ENCODE results near the gene GDPD3. TPM values are rescaled to one million over a fixed set of nuclear protein-coding genes. Genes with fewer than 3 reads are reported as not detected.

The GDPD3 gene
- total and polyA plus RNA-seq, 9 of the 15 experiments (the other 6 are each of a cell fraction or from before 2014, with no cell fraction given), result 0.47 to 3.9 (median 1.1) TPM

- peak; percentile 76; the same call in 1 of the 2 replicates for TF ChIP-seq PATZ1 (CRISPR knock-in tag; IDR thresholded peaks at IDR 0.05; ENCODE audit: borderline replicate concordance)
- peak; percentile 74 to 92 for TF ChIP-seq TEAD1 (CRISPR knock-in tag; IDR thresholded peaks at IDR 0.05)
- peak; percentile 58 for TF ChIP-seq JUND (IDR thresholded peaks at IDR 0.05; ENCODE audit: borderline replicate concordance, low read depth, low read length)
- TF ChIP-seq JUND (tag; IDR thresholded peaks at IDR 0.05; ENCODE audit: borderline replicate concordance, low read depth, low read length), result peak; percentile 89; the same call in 2 of the 3 replicates
- TF ChIP-seq BRD9 (IDR thresholded peaks at IDR 0.05; ENCODE audit: low read depth, partially characterized antibody), result peak; percentile 96
- TF ChIP-seq TAF7 (tag; IDR thresholded peaks at IDR 0.05), result peak; percentile 57; the same call in 1 of the 2 replicates
- no peak; the same call in 1 of the 2 replicates for TF ChIP-seq E4F1 (CRISPR knock-in tag; IDR thresholded peaks at IDR 0.05; ENCODE audit: borderline replicate concordance)
- peak; percentile 85; the same call in 1 of the 2 replicates for TF ChIP-seq ZNF644 (tag; IDR thresholded peaks at IDR 0.05; ENCODE audit: low read depth)
- TF ChIP-seq THAP7 (CRISPR knock-in tag; IDR thresholded peaks at IDR 0.05), result 0 out of 2 replicates have a peak, but pooled peaks have one; percentile 78
- TF ChIP-seq ASH1L (IDR thresholded peaks at IDR 0.05; ENCODE audit: borderline replicate concordance, low read depth, partially characterized antibody), result no peak
- no peak; the same call in 1 of the 2 replicates for TF ChIP-seq CBFA2T2 (conservative IDR thresholded peaks at IDR 0.05)
- TF ChIP-seq TBL1XR1 (IDR thresholded peaks at IDR 0.05; ENCODE audit: low read length in 2 of 2), result peak in 1 of 2 experiments; percentile 65; a peak in 1 of 4 replicates
- peak; percentile 78 for TF ChIP-seq CREM (IDR thresholded peaks at IDR 0.05; ENCODE audit: low read depth)
- TF ChIP-seq ZBTB7A (IDR thresholded peaks at IDR 0.05; ENCODE audit: borderline replicate concordance, control insufficient read depth, low read depth, low read length), result peak; percentile 100
- peak; percentile 70 for TF ChIP-seq ZNF24 (IDR thresholded peaks at IDR 0.05)
- peak; percentile 63 for TF ChIP-seq MYBL2 (IDR thresholded peaks at IDR 0.05; ENCODE audit: low read depth)
- TF ChIP-seq MYBL2 (CRISPR knock-in tag; IDR thresholded peaks at IDR 0.05; ENCODE audit: borderline replicate concordance), result no peak
- TF ChIP-seq HMGN3 (IDR thresholded peaks at IDR 0.05; ENCODE audit: borderline replicate concordance, extremely low read depth, insufficient read length, low read depth, low read length), result peak; percentile 69
- TF ChIP-seq E2F6 (IDR thresholded peaks at IDR 0.05; ENCODE audit: borderline replicate concordance in 1 of 2, extremely low read depth in 1 of 2, insufficient read depth in 1 of 2, insufficient read length in 1 of 2, low read depth in 1 of 2, low read length in 1 of 2, poor library complexity in 1 of 2, severe bottlenecking in 1 of 2), result peak; percentile 93 to 99
- TF ChIP-seq GTF2E2 (tag; IDR thresholded peaks at IDR 0.05), result 0 out of 2 replicates have a peak, but pooled peaks have one; percentile 57
- TF ChIP-seq ZNF134 (CRISPR knock-in tag; conservative IDR thresholded peaks at IDR 0.05), result peak; percentile 75
Measured at GRCh38 chr16:30092373-30093010, 20.8 kb downstream of the GDPD3 start (continued).

Measured in K562 (cell line).